GM11168 (cell line): Measurements from ENCODE around the gene PML.

Experiments used
- in situ Hi-C: fragments of 300-500 bp; cut with MboI; formaldehyde crosslinking; loops from one replicate; pipeline ENCODE4 v1.12.0; 2022; ENCODE audit warnings: low sequenced_read_pairs; ENCODE audit not compliant: unreplicated experiment

PML gene

GRCh38 chr15:73983773-73984172 is 10.7 kb upstream of the PML start:
- in situ Hi-C loops, result no loop called here

- in situ Hi-C loops, result no loop called here
Observed at GRCh38 chr15:73984208-73984979, 10.1 kb upstream of the PML start.

GRCh38 chr15:73985101-73985873 is 9.2 kb upstream of the PML start:
- in situ Hi-C loops, result no loop called here

GRCh38 chr15:73986055-73986775 is 8.3 kb upstream of the PML start:
- in situ Hi-C loops, result no loop called here

GRCh38 chr15:73986776-73987056 is 7.8 kb upstream of the PML start:
- in situ Hi-C loops, result no loop called here

GRCh38 chr15:73987250-73987649 is 7.3 kb upstream of the PML start:
- in situ Hi-C loops, result no loop called here

- in situ Hi-C loops, result no loop called here
Observed at GRCh38 chr15:73987681-73988444, 6.7 kb upstream of the PML start.

- in situ Hi-C loops, result no loop called here
Observed at GRCh38 chr15:73988445-73988969, 6.0 kb upstream of the PML start.

GRCh38 chr15:73989001-73989798 is 5.3 kb upstream of the PML start:
- in situ Hi-C loops, result no loop called here

- in situ Hi-C loops, result no loop called here
Observed at GRCh38 chr15:73990250-73991005, 4.1 kb upstream of the PML start.

- in situ Hi-C loops, result no loop called here
Observed at GRCh38 chr15:73991260-73991659, 3.3 kb upstream of the PML start.

- in situ Hi-C loops, result no loop called here
Observed at GRCh38 chr15:73991726-73992593, 2.6 kb upstream of the PML start, which contains the start of gene STOML1. TSS of gene STOML1 (minus strand) at chr15:73992295. CDS start at chr15:73992223, 72 bp downstream.

GRCh38 chr15:73992594-73992898 is 2.0 kb upstream of the PML start:
- in situ Hi-C loops, result no loop called here

- in situ Hi-C loops, result no loop called here
Observed at GRCh38 chr15:73993211-73993994, 1.1 kb upstream of the PML start.

GRCh38 chr15:73994912-73995622 is 551 bp downstream of the PML start:
- in situ Hi-C loops, result no loop called here

GRCh38 chr15:73996267-73996666 is 1.8 kb downstream of the PML start:
- in situ Hi-C loops, result no loop called here

- in situ Hi-C loops, result no loop called here
Observed at GRCh38 chr15:73996939-73997338, 2.4 kb downstream of the PML start.
